Ascending aorta (tissue), 2 donors: ENCODE measurements around the gene ZNF558. TPM values are rescaled to one million over a fixed set of nuclear protein-coding genes. Genes with fewer than 3 reads are reported as not detected.
A peak's percentile ranks its signal among the peaks of the same experiment; 100 is the strongest.

Source experiments
- DNase-seq, 2 donors: peaks; one replicate each; pipeline ENCODE4 v3.0.0-alpha.2; 2019; ENCODE audit warnings: low spot score in 2 of 2
- H3K27ac ChIP-seq, 2 donors: fragments of 200-600 bp; sonication (generic); one replicate each; pipeline ENCODE4 v1.5.1; 2016 to 2017; ENCODE audit warnings: mild to moderate bottlenecking in 1 of 2
- H3K27me3 ChIP-seq: fragments of 200-600 bp; sonication (generic); one replicate; pipeline ENCODE4 v1.5.1; 2017
- H3K36me3 ChIP-seq, 2 donors: fragments of 200-600 bp; sonication (generic); one replicate each; pipeline ENCODE4 v1.5.1; 2016
- H3K4me1 ChIP-seq, 2 donors: fragments of 200-600 bp; sonication (generic); one replicate each; pipeline ENCODE4 v1.5.1; 2016 to 2017; ENCODE audit warnings: mild to moderate bottlenecking in 1 of 2
- H3K4me3 ChIP-seq, 2 donors: fragments of 200-600 bp; sonication (generic); one replicate each; pipeline ENCODE4 v1.5.1; 2016 to 2017; ENCODE audit warnings: mild to moderate bottlenecking in 1 of 2
- H3K9me3 ChIP-seq, 2 donors: fragments of 200-600 bp; sonication (generic); one replicate each; pipeline ENCODE4 v1.5.1; 2016
- CTCF ChIP-seq, 3 experiments: fragments of 200-600 bp in 2 of 3; fragments of 450-650 bp in 1 of 3; sonication (generic) in 2 of 3; IDR thresholded peaks; one replicate each; pipeline ENCODE4 v1.5.1; 2016 to 2019; ENCODE audit warnings: antibody characterized with exemption in 3 of 3, mild to moderate bottlenecking in 1 of 3, moderate library complexity in 1 of 3
- intact Hi-C: fragments of 100-400 bp; cut with DNase I; formaldehyde crosslinking; loops from one replicate; pipeline ENCODE4 v1.15.1; 2023
- total RNA-seq: library from RNA; depleted of rRNA; stranded (reverse); fragments of >200 nt; gene quantifications from one replicate; pipeline ENCODE4 v1.1.0, GENCODE V29; 2016

The ZNF558 gene
- total RNA-seq, 1 donor from 2014 or later: 12.8 TPM

- intact Hi-C loops: loop anchor here (10.0 kb wide), 1 partner anchor 839 kb away; the partner anchor contains the start of gene ZNF562
- Histone ChIP-seq H3K4me1 (peaks cover 0 to 8% of the 10 kb centered on the region in 2 donors), H3K9me3 (no peaks in the 10 kb centered on the region), H3K27me3 (no peaks in the 10 kb centered on the region), H3K4me3 (no peak overlapping the region), H3K27ac (no peak overlapping the region), H3K36me3 (no peaks in the 10 kb centered on the region)
- no peak for TF ChIP-seq CTCF (IDR thresholded peaks at IDR 0.05)
- DNase-seq: no peak
Observed at GRCh38 chr19:8835446-8835845, 3.3 kb upstream of the ZNF558 start.

- H3K9me3 ChIP-seq: no peaks in the 10 kb centered on the region
- intact Hi-C loops: loop anchor here (2.0 to 10.0 kb wide), 4 partner anchors 311 to 953 kb away; partner anchors contain the start of genes ZNF317, ZNF559 and ZNF562
- no peak for TF ChIP-seq CTCF (IDR thresholded peaks at IDR 0.05)
- H3K27ac ChIP-seq: peak overlapping the region; percentile 88 to 98
- peaks cover 0 to 22% of the 10 kb centered on the region in 2 donors for H3K36me3 ChIP-seq
- peaks cover 0 to 8% of the 10 kb centered on the region in 2 donors for H3K4me1 ChIP-seq
- no peaks in the 10 kb centered on the region for H3K27me3 ChIP-seq
- H3K4me3 ChIP-seq: peak overlapping the region; percentile 89 to 98
- DNase-seq: no peak
Observed at GRCh38 chr19:8831832-8832131, 322 bp downstream of the ZNF558 start.

GRCh38 chr19:8831373-8831772 is 731 bp downstream of the ZNF558 start:
- Histone ChIP-seq H3K9me3 (no peaks in the 10 kb centered on the region), H3K27ac (peak overlapping the region; percentile 88 to 98), H3K4me3 (peak overlapping the region; percentile 89 to 98), H3K4me1 (peaks cover 0 to 8% of the 10 kb centered on the region in 2 donors), H3K36me3 (peaks cover 0 to 26% of the 10 kb centered on the region in 2 donors), H3K27me3 (no peaks in the 10 kb centered on the region)
- no peak for TF ChIP-seq CTCF (IDR thresholded peaks at IDR 0.05)
- no peak for DNase-seq
- intact Hi-C loops: loop anchor here (5.0 to 10.0 kb wide), 3 partner anchors 311 to 843 kb away; partner anchors contain the start of genes ZNF317, ZNF559 and ZNF562

- intact Hi-C loops: no loop called here
- H3K9me3 ChIP-seq: no peaks in the 10 kb centered on the region
- peaks cover 0 to 8% of the 10 kb centered on the region in 2 donors for H3K4me1 ChIP-seq
- no peaks in the 10 kb centered on the region for H3K27me3 ChIP-seq
- no peak for TF ChIP-seq CTCF (IDR thresholded peaks at IDR 0.05)
- no peak for DNase-seq
- H3K36me3 ChIP-seq: peaks cover 26 to 67% of the 10 kb centered on the region in 2 donors
- no peak overlapping the region for H3K27ac ChIP-seq
- H3K4me3 ChIP-seq: no peak overlapping the region
Observed at GRCh38 chr19:8827277-8827676, 4.8 kb downstream of the ZNF558 start.

GRCh38 chr19:8826371-8826770 is 5.7 kb downstream of the ZNF558 start:
- DNase-seq: no peak
- Histone ChIP-seq H3K27ac (no peak overlapping the region), H3K27me3 (no peaks in the 10 kb centered on the region), H3K9me3 (peaks cover 0 to 6% of the 10 kb centered on the region in 2 donors), H3K4me1 (peaks cover 0 to 5% of the 10 kb centered on the region in 2 donors), H3K36me3 (peaks cover 35 to 76% of the 10 kb centered on the region in 2 donors), H3K4me3 (no peak overlapping the region)
- no peak for TF ChIP-seq CTCF (IDR thresholded peaks at IDR 0.05)
- intact Hi-C loops: no loop called here
